Measurements from ENCODE around the gene TBC1D21.

Gene TBC1D21

GRCh38 chr15:73912030-73912596 lies 38.7 kb downstream of the TBC1D21 start:
- in situ Hi-C loops (cut with HindIII; ENCODE audit: low sequenced_read_pairs): no loop called here
- no peak overlapping the region for H3K4me3 ChIP-seq (ENCODE audit: low read depth, low read length)
- TF ChIP-seq, protein P1, sequence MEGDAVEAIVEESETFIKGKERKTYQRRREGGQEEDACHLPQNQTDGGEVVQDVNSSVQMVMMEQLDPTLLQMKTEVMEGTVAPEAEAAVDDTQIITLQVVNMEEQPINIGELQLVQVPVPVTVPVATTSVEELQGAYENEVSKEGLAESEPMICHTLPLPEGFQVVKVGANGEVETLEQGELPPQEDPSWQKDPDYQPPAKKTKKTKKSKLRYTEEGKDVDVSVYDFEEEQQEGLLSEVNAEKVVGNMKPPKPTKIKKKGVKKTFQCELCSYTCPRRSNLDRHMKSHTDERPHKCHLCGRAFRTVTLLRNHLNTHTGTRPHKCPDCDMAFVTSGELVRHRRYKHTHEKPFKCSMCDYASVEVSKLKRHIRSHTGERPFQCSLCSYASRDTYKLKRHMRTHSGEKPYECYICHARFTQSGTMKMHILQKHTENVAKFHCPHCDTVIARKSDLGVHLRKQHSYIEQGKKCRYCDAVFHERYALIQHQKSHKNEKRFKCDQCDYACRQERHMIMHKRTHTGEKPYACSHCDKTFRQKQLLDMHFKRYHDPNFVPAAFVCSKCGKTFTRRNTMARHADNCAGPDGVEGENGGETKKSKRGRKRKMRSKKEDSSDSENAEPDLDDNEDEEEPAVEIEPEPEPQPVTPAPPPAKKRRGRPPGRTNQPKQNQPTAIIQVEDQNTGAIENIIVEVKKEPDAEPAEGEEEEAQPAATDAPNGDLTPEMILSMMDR (IDR thresholded peaks at IDR 0.05; ENCODE audit: low read depth, low read length): no peak
- no peak for DNase-seq (ENCODE audit: low read depth, low spot score)

- H3K4me3 ChIP-seq (ENCODE audit: low read depth, low read length): no peak overlapping the region
- TF ChIP-seq, protein P1 (IDR thresholded peaks at IDR 0.05; ENCODE audit: low read depth, low read length): no peak
- no peak for DNase-seq (ENCODE audit: low read depth, low spot score)
- in situ Hi-C loops (cut with HindIII; ENCODE audit: low sequenced_read_pairs): no loop called here
Measured at GRCh38 chr15:73914145-73914544, 40.8 kb downstream of the TBC1D21 start.

- in situ Hi-C loops (cut with HindIII; ENCODE audit: low sequenced_read_pairs): no loop called here
- TF ChIP-seq, protein P1 (IDR thresholded peaks at IDR 0.05; ENCODE audit: low read depth, low read length): no peak
- H3K4me3 ChIP-seq (ENCODE audit: low read depth, low read length): no peak overlapping the region
- no peak for DNase-seq (ENCODE audit: low read depth, low spot score)
Measured at GRCh38 chr15:73915082-73915481, 41.7 kb downstream of the TBC1D21 start.

DNA sequence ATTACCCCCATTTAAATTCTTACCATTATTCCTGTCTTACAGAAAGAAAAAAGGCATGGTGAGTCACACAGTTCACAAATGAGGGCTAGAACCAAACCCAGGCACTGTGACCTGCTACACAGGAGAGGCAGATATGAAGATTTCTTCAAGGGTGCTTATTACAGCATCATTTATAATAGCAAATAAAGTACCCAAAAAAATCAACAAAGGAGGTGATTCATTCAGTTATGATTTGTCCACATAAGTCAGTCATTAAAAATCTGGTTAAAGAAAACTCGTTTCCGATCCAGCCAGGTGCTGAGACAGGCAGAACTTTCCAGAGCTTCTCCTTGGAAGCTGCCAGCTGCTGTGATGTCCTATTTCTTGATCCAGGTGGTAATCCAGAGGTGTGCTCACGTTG lies 45.4 kb downstream of the TBC1D21 start:
- DNase-seq (ENCODE audit: low read depth, low spot score): no peak
- in situ Hi-C loops (cut with HindIII; ENCODE audit: low sequenced_read_pairs): no loop called here
- H3K4me3 ChIP-seq (ENCODE audit: low read depth, low read length): no peak overlapping the region
- TF ChIP-seq, protein P1 (IDR thresholded peaks at IDR 0.05; ENCODE audit: low read depth, low read length): no peak

GRCh38 chr15:73919706-73920105 lies 46.3 kb downstream of the TBC1D21 start:
- TF ChIP-seq, protein P1 (IDR thresholded peaks at IDR 0.05; ENCODE audit: low read depth, low read length): no peak
- in situ Hi-C loops (cut with HindIII; ENCODE audit: low sequenced_read_pairs): no loop called here

GRCh38 chr15:73921254-73921925 lies 48.0 kb downstream of the TBC1D21 start:
- in situ Hi-C loops (cut with HindIII; ENCODE audit: low sequenced_read_pairs): no loop called here
- no peak overlapping the region for H3K4me3 ChIP-seq (ENCODE audit: low read depth, low read length)
- DNase-seq (ENCODE audit: low read depth, low spot score): no peak
- TF ChIP-seq, protein P1 (IDR thresholded peaks at IDR 0.05; ENCODE audit: low read depth, low read length): no peak

More at GRCh38 chr15:73919706-73920105, 46.3 kb downstream of the TBC1D21 start:
- DNase-seq (ENCODE audit: low read depth, low spot score): no peak
- no peak overlapping the region for H3K4me3 ChIP-seq (ENCODE audit: low read depth, low read length)

Data from astrocyte of the spinal cord (primary cell).